ENCODE results near the gene ZNF18.

- TF ChIP-seq CTCF (conservative IDR thresholded peaks at IDR 0.05; ENCODE audit: low read length) (no peak), EZH2phosphoT487 (IDR thresholded peaks at IDR 0.05; ENCODE audit: borderline replicate concordance, low read depth, low read length) (no peak)
These were observed 46.4 kb upstream of the ZNF18 start for GRCh38 chr17:12043702-12044101.
